HL-60/S4 treated with retinoic acid at 250 ng/mL for 4 days and 3 days (cell line): ENCODE results near the gene HNRNPR.
"Not testable (repeated sequence)": the region's sequence is repeated elsewhere in the genome, so short reads cannot be mapped to it uniquely, and the experiment has no call there.

ENCODE experiments used
- in situ Hi-C: fragments of 300-500 bp; cut with MboI; formaldehyde crosslinking; loops from 2 replicates; pipeline ENCODE4 v1.7.0; 2022; ENCODE audit warnings: low sequenced_read_pairs

HNRNPR gene

GRCh38 chr1:23344111-23344986 lies at the start of gene HNRNPR:
TSS of gene HNRNPR (minus strand) at chr1:23344284. CDS start at chr1:23341008, 3,276 bp downstream.
- in situ Hi-C loops = no loop called here

GRCh38 chr1:23393706-23394105 lies 49.6 kb upstream of the HNRNPR start:
- in situ Hi-C loops = no loop called here

- in situ Hi-C loops = no loop called here
Observed at GRCh38 chr1:23392125-23392855, 48.2 kb upstream of the HNRNPR start.

GRCh38 chr1:23389837-23390321 lies 45.8 kb upstream of the HNRNPR start:
- in situ Hi-C loops = no loop called here

GRCh38 chr1:23387494-23387893 lies 43.4 kb upstream of the HNRNPR start:
- in situ Hi-C loops = no loop called here

GRCh38 chr1:23385119-23385621 lies 41.1 kb upstream of the HNRNPR start:
- in situ Hi-C loops = no loop called here

GRCh38 chr1:23384312-23385058 lies 40.4 kb upstream of the HNRNPR start:
- in situ Hi-C loops = no loop called here

GRCh38 chr1:23383577-23384311 lies 39.7 kb upstream of the HNRNPR start:
- in situ Hi-C loops = no loop called here

- in situ Hi-C loops = no loop called here
Observed at GRCh38 chr1:23381233-23381885, 37.3 kb upstream of the HNRNPR start.

- in situ Hi-C loops = no loop called here
Observed at GRCh38 chr1:23380719-23381118, 36.6 kb upstream of the HNRNPR start.

- in situ Hi-C loops = not testable (repeated sequence)
Observed at GRCh38 chr1:23380236-23380635, 36.2 kb upstream of the HNRNPR start.

- in situ Hi-C loops = no loop called here
Observed at GRCh38 chr1:23376890-23377811, 33.1 kb upstream of the HNRNPR start.

GRCh38 chr1:23374079-23374735 lies 30.1 kb upstream of the HNRNPR start:
- in situ Hi-C loops = not testable (repeated sequence)

- in situ Hi-C loops = no loop called here
Observed at GRCh38 chr1:23371987-23372880, 28.1 kb upstream of the HNRNPR start.

- in situ Hi-C loops = no loop called here
Observed at GRCh38 chr1:23370709-23371584, 26.9 kb upstream of the HNRNPR start.

GRCh38 chr1:23370330-23370708 lies 26.2 kb upstream of the HNRNPR start:
- in situ Hi-C loops = no loop called here
